LNCaP clone FGC (cell line): ENCODE measurements around the gene GRB10.

Experiments
- DNase-seq: peaks from one replicate; pipeline ENCODE4 v3.0.0-alpha.2; 2011; ENCODE audit warnings: low read depth
- H3K4me3 ChIP-seq: 2 replicates; pipeline ENCODE4 v1.5.1; 2011; ENCODE audit warnings: mild to moderate bottlenecking, low read depth, low read length, control low read depth
- TF ChIP-seq, protein P1 (sequence below): IDR thresholded peaks from 2 replicates; pipeline ENCODE4 v1.5.1; 2012; ENCODE audit warnings: mild to moderate bottlenecking; ENCODE audit not compliant: control insufficient read depth, insufficient read depth; ENCODE audit errors: extremely low read depth

Gene GRB10

DNA sequence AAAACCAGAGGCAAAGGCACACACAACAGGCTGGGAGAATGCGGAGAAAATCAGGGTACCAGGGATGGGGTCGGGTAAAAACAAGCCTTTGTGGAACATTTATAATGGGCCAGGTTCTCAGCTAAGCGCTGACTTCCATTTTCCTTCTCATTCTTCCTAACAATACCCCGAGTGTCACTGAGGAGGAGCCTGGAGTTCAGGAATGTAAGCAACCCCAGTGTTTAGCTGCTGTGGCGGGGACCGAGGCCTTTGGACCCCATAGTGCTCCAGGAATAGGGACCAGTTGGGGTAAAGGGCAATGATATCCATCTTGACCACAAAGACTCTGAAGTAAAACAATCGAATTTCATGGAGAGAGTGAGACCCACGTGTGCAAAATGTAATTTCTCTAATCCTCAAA, 34.2 kb downstream of the GRB10 start:
- TF ChIP-seq, protein P1, sequence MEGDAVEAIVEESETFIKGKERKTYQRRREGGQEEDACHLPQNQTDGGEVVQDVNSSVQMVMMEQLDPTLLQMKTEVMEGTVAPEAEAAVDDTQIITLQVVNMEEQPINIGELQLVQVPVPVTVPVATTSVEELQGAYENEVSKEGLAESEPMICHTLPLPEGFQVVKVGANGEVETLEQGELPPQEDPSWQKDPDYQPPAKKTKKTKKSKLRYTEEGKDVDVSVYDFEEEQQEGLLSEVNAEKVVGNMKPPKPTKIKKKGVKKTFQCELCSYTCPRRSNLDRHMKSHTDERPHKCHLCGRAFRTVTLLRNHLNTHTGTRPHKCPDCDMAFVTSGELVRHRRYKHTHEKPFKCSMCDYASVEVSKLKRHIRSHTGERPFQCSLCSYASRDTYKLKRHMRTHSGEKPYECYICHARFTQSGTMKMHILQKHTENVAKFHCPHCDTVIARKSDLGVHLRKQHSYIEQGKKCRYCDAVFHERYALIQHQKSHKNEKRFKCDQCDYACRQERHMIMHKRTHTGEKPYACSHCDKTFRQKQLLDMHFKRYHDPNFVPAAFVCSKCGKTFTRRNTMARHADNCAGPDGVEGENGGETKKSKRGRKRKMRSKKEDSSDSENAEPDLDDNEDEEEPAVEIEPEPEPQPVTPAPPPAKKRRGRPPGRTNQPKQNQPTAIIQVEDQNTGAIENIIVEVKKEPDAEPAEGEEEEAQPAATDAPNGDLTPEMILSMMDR: no peak
- H3K4me3 ChIP-seq: no peak overlapping the region
- no peak for DNase-seq

DNA sequence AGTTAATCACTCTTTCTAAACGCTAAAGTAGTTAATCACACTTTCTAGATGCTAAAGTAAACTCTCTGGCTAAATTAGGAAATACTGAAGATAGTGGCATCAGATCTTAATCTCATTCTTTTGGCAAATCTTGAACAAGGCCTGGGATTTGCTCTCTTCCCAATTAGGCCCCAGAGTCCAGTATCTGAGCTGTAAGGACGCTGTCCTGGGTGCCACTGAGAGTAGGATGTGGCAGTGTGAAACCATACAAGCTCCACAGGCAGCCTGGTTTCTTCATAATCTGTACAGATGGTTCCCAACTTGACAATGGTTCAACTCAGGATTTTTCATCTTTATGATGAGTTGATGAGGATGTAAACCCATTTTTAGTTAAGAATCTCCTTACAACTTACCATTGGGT, 36.9 kb downstream of the GRB10 start:
- no peak for DNase-seq
- TF ChIP-seq, protein P1: no peak

DNA sequence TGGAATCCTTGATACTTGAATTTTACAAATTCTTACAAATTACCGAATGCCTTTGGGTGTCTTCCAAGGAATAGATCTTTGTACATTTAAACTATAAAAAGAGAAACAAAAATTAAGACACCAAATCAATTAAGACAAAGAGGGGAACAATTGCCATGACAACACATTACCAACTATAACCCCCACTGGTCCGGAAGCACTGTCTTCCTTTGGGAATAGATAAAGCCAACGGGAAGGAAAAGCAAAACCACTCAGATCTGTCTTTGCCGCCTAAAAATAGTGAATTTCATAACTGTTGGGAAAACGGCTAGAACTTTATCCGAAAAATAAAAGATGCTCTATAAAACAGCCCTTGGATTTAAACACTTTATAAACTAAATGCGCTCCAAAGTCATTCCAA, 37.4 kb downstream of the GRB10 start:
- no peak for DNase-seq
- TF ChIP-seq, protein P1: no peak
- no peak overlapping the region for H3K4me3 ChIP-seq

More for the DNA sequence above, 36.9 kb downstream of the GRB10 start:
- no peak overlapping the region for H3K4me3 ChIP-seq

DNA sequence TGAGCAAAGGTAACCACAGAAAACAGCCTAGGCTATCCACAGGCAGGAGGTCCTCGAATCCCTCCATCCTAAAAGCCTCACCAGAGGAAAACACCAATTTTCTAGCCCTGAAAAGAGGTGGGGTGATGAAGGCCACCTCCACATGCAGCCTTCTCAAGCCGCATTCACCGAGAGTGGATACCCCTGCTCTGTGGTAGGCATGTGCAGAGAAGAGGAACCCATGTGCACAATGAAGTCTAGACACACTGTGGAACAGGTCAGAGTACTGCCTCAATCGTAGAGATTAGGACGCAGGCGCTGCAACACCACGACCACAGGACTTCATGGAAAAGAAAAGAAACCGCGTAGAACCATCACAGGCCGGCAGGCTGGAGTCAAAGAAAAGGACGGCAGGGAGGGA, 38.8 kb downstream of the GRB10 start:
- no peak for DNase-seq
- TF ChIP-seq, protein P1: no peak

DNA sequence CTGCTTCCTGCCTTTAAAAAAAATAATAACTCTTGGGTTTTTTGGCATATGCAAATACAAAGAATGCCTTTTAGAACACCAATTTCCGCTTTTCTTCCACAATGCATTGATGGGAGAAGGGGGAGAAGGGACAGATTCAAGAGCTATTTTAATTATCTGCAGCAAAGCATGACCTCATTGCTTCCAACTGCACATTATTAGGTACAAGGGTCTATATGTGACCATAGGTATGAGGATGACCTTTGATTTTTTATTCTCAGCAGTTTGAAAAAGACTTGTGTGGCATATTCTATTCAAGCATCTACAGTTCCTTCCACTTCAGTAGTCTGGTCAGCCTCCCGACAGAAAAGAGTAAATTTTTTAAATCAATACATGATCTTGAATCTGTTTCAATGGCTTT, 39.7 kb downstream of the GRB10 start:
- no peak overlapping the region for H3K4me3 ChIP-seq
- TF ChIP-seq, protein P1: no peak
- no peak for DNase-seq

More for the DNA sequence above, 38.8 kb downstream of the GRB10 start:
- no peak overlapping the region for H3K4me3 ChIP-seq

DNA sequence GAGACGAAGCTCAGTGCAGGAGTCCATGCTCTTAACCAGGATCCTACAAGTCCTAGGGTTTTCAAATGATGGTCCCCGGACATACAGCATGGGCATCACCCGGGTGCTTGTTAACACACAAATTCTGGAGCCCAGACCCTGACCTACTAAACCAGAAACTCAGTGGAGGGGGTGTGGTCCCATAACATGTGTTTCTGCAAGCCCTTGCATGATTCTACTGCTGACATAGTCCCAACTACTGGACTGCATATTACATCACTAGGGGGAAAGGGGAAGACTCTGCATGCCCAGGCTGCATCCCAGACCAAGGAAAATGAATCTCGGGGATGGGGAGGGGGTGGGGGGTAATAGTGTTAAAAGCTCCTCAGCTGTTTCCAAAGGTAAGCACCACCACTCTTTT, 40.3 kb downstream of the GRB10 start:
- TF ChIP-seq, protein P1: no peak

DNA sequence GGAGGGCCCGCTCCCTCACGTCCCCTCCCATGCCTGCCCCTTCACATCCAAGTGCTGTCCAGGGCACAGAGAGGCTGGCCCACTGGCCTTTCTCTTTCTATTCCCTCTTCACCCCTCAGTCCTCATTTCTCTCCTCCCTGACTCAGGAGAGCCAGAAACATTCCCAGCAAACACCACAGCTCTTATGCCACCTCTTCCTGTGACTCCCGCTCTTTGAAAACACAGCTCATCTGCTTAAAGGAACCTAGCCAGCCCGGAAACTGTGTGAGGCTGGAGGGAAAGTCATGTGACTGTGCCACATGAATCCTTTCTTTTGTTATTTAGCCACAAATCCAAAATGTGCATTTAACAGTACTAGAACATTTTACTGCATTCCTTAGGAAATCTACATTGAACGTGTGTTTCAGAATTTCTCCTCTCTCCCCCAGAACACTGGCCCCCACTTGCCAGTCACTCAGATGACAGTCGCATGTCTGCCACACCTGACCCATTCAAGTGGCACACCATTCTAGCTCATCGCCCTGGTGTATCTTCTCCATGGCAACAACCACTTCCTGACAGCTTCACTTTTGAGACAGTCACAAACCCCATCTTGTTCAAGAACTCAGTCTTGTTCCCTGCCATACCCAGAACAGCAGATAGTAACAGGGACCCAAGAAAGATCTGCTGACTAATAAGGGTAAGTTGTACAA, 42.8 kb downstream of the GRB10 start:
- no peak for DNase-seq
- no peak overlapping the region for H3K4me3 ChIP-seq
- TF ChIP-seq, protein P1: no peak

More for the DNA sequence above, 40.3 kb downstream of the GRB10 start:
- H3K4me3 ChIP-seq: no peak overlapping the region
- DNase-seq: no peak
